CD8-positive, alpha-beta memory T cell (primary cell): Measurements from ENCODE around the gene NCK2. TPM values are rescaled to one million over a fixed set of nuclear protein-coding genes. Genes with fewer than 3 reads are reported as not detected.
A peak's percentile ranks its signal among the peaks of the same experiment; 100 is the strongest.
"Not testable (repeated sequence)": the region's sequence is repeated elsewhere in the genome, so short reads cannot be mapped to it uniquely, and the experiment has no call there.

ENCODE experiments used
- CTCF ChIA-PET: fragments of 350-600 bp; sonication (Branson Sonifier 250); formaldehyde crosslinking; loops from one replicate; lab custom pipeline; 2021; ENCODE audit warnings: antibody characterized with exemption; lab: Charles Lee
- POLR2A ChIA-PET: fragments of 350-600 bp; sonication (Branson Sonifier 250); formaldehyde crosslinking; loops from one replicate; lab custom pipeline; 2021; ENCODE audit warnings: antibody characterized with exemption; lab: Charles Lee
- DNase-seq, 5 donors: peaks; one replicate each; pipeline versions ENCODE4 v3.0.0 to v3.0.0-alpha.2; 2020 to 2022; ENCODE audit warnings: mixed read lengths in 1 of 5
- H3K27ac ChIP-seq: one replicate; pipeline ENCODE4 v1.7.0; 2013; ENCODE audit warnings: low read depth, mild to moderate bottlenecking, low read length, moderate library complexity
- H3K27me3 ChIP-seq: 2 replicates; pipeline ENCODE4 v1.7.0; 2013; ENCODE audit warnings: low read length, mild to moderate bottlenecking; ENCODE audit not compliant: insufficient read depth, poor library complexity, severe bottlenecking
- H3K36me3 ChIP-seq: 2 replicates; pipeline ENCODE4 v1.7.0; 2013; ENCODE audit warnings: mild to moderate bottlenecking, low read length, moderate library complexity; ENCODE audit not compliant: insufficient read depth
- H3K4me1 ChIP-seq: 2 replicates; pipeline ENCODE4 v1.7.0; 2013; ENCODE audit warnings: mild to moderate bottlenecking, low read length, moderate library complexity; ENCODE audit not compliant: insufficient read depth
- H3K4me3 ChIP-seq: 2 replicates; pipeline ENCODE4 v1.7.0; 2013; ENCODE audit warnings: mild to moderate bottlenecking, low read length
- H3K9me3 ChIP-seq: 2 replicates; pipeline ENCODE4 v1.7.0; 2013; ENCODE audit warnings: mild to moderate bottlenecking, low read length
- H3K27ac Mint-ChIP-seq, 8 donors: one replicate each; pipeline ENCODE4 v1.8.0; 2020 to 2021; ENCODE audit warnings: mixed read lengths in 8 of 8, mild to moderate bottlenecking in 6 of 8, inconsistent platforms in 3 of 8, moderate library complexity in 3 of 8
- H3K27me3 Mint-ChIP-seq, 2 donors: one replicate each; pipeline ENCODE4 v1.8.0; 2020 to 2021; ENCODE audit warnings: mixed read lengths in 2 of 2, mild to moderate bottlenecking in 1 of 2, moderate library complexity in 1 of 2
- H3K36me3 Mint-ChIP-seq, 3 donors: one replicate each; pipeline ENCODE4 v1.8.0; 2020 to 2021; ENCODE audit warnings: mixed read lengths in 3 of 3, inconsistent platforms in 1 of 3, mild to moderate bottlenecking in 1 of 3
- H3K4me1 Mint-ChIP-seq, 3 donors: one replicate each; pipeline ENCODE4 v1.8.0; 2020 to 2021; ENCODE audit warnings: mixed read lengths in 3 of 3, inconsistent platforms in 1 of 3, mild to moderate bottlenecking in 1 of 3
- H3K4me3 Mint-ChIP-seq, 7 donors: one replicate each; pipeline ENCODE4 v1.8.0; 2020 to 2021; ENCODE audit warnings: mixed read lengths in 7 of 7, mild to moderate bottlenecking in 6 of 7, moderate library complexity in 4 of 7, inconsistent platforms in 2 of 7
- H3K9me3 Mint-ChIP-seq, 5 donors: one replicate each; pipeline ENCODE4 v1.8.0; 2020 to 2022; ENCODE audit warnings: mixed read lengths in 5 of 5, mild to moderate bottlenecking in 3 of 5, moderate library complexity in 2 of 5, inconsistent platforms in 1 of 5
- polyA plus RNA-seq: library from polyadenylated mRNA; unstranded; fragments of 300-500 nt; fragmentation: Illumina TruSeq; gene quantifications from one replicate; pipeline ENCODE4 v1.2.3, GENCODE V29; 2021
- total RNA-seq, 2 experiments: library from RNA; stranded (reverse); gene quantifications; one replicate each; pipeline ENCODE4 v1.2.3, GENCODE V29; 2021

The NCK2 gene
- total and polyA plus RNA-seq, 3 experiments from 2014 or later, result 72.4 to 77.9 (median 76.1) TPM

GRCh38 chr2:105894327-105894944 lies 149.7 kb downstream of the NCK2 start:
- Mint-ChIP-seq H3K9me3 (peaks cover 0 to 9% (median 4%) of the 10 kb centered on the region in 5 donors), H3K27ac (peak overlapping the region in 6 of 8 donors; percentile 23 to 94 (median 68)), H3K27me3 (peaks cover 0 to 3% of the 10 kb centered on the region in 2 donors), H3K4me3 (peak overlapping the region in 1 of 7 donors; percentile 12), H3K36me3 (peaks cover 19 to 72% (median 25%) of the 10 kb centered on the region in 3 donors), H3K4me1 (peaks cover 49 to 69% (median 67%) of the 10 kb centered on the region in 3 donors)
- Histone ChIP-seq H3K36me3 (peaks cover 3% of the 10 kb centered on the region), H3K4me1 (peaks cover 41% of the 10 kb centered on the region), H3K4me3 (no peak overlapping the region), H3K9me3 (no peaks in the 10 kb centered on the region), H3K27me3 (no peaks in the 10 kb centered on the region), H3K27ac (no peak overlapping the region)
- CTCF ChIA-PET, result interaction anchor here (1.2 kb wide), 1 partner anchor 9 kb away, joined by 4 read pairs; no protein-coding TSS in a partner anchor
- no peak for DNase-seq
- POLR2A ChIA-PET, result no interaction called here

GRCh38 chr2:105895990-105896764 lies 151.5 kb downstream of the NCK2 start:
- Histone ChIP-seq H3K27ac (no peak overlapping the region), H3K4me1 (peaks cover 28% of the 10 kb centered on the region), H3K9me3 (no peaks in the 10 kb centered on the region), H3K36me3 (peaks cover 3% of the 10 kb centered on the region), H3K4me3 (no peak overlapping the region), H3K27me3 (no peaks in the 10 kb centered on the region)
- ChIA-PET CTCF (no interaction called here), POLR2A (no interaction called here)
- DNase-seq, result peak in 3 of 5 donors; percentile 35 to 63 (median 61)
- peaks cover 2 to 13% (median 7%) of the 10 kb centered on the region in 5 donors for H3K9me3 Mint-ChIP-seq
- H3K36me3 Mint-ChIP-seq, result peaks cover 27 to 70% (median 36%) of the 10 kb centered on the region in 3 donors
- H3K27ac Mint-ChIP-seq, result peak overlapping the region; percentile 65 to 94 (median 85)
- peak overlapping the region in 3 of 7 donors; percentile 45 to 66 (median 53) for H3K4me3 Mint-ChIP-seq
- H3K27me3 Mint-ChIP-seq, result peaks cover 0 to 3% of the 10 kb centered on the region in 2 donors
- peaks cover 43 to 69% (median 67%) of the 10 kb centered on the region in 3 donors for H3K4me1 Mint-ChIP-seq

DNA sequence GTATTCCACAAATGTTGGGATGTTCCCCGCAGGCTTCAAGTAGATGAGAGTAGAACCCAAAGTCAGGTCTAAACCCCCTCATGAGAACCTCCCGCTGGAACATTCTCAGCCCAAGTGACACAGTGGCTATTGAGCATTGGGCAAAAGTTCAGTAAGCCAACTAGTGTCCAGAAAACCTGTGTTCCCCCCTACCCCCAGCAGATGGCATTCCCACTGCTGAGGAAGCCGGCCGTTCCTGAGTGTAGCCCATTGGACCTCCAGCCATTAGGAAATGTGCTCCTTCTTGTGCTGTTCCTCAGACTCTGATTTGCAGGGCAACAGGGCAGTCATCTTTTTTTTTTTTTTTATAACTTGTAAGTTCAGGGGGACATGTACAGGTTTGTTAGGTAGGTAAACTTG lies 152.1 kb downstream of the NCK2 start:
- Mint-ChIP-seq H3K4me1 (peaks cover 45 to 72% (median 71%) of the 10 kb centered on the region in 3 donors), H3K36me3 (peaks cover 31 to 73% (median 40%) of the 10 kb centered on the region in 3 donors), H3K27me3 (peaks cover 0 to 3% of the 10 kb centered on the region in 2 donors), H3K9me3 (peaks cover 2 to 15% (median 11%) of the 10 kb centered on the region in 5 donors), H3K4me3 (peak overlapping the region in 1 of 7 donors; percentile 15), H3K27ac (peak overlapping the region in 6 of 8 donors; percentile 56 to 94 (median 76))
- ChIA-PET POLR2A (no interaction called here), CTCF (no interaction called here)
- no peak overlapping the region for H3K4me3 ChIP-seq
- H3K4me1 ChIP-seq, result peaks cover 24% of the 10 kb centered on the region
- no peaks in the 10 kb centered on the region for H3K27me3 ChIP-seq
- H3K27ac ChIP-seq, result no peak overlapping the region
- no peaks in the 10 kb centered on the region for H3K9me3 ChIP-seq
- H3K36me3 ChIP-seq, result peaks cover 3% of the 10 kb centered on the region
- DNase-seq, result no peak

GRCh38 chr2:105897694-105898093 lies 153.0 kb downstream of the NCK2 start:
- H3K27me3 Mint-ChIP-seq, H3K9me3 ChIP-seq, DNase-seq, H3K4me3 Mint-ChIP-seq, H3K27me3 ChIP-seq, H3K36me3 ChIP-seq, H3K27ac ChIP-seq, H3K4me3 ChIP-seq: not testable (repeated sequence)
- Mint-ChIP-seq H3K4me1 (peaks cover 50 to 78% (median 78%) of the 10 kb centered on the region in 3 donors), H3K36me3 (peaks cover 35 to 71% (median 42%) of the 10 kb centered on the region in 3 donors), H3K9me3 (peaks cover 2 to 15% (median 11%) of the 10 kb centered on the region in 5 donors), H3K27ac (peak overlapping the region in 3 of 8 donors; percentile 61 to 94 (median 89))
- ChIA-PET POLR2A (interaction anchor here (0.7 kb wide), 1 partner anchor 18 kb away, joined by 3 read pairs; no protein-coding TSS in a partner anchor), CTCF (interaction anchor here (1.7 kb wide), 1 partner anchor 9 kb away, joined by 4 read pairs; no protein-coding TSS in a partner anchor)
- peaks cover 21% of the 10 kb centered on the region for H3K4me1 ChIP-seq

GRCh38 chr2:105903051-105903674 lies 158.5 kb downstream of the NCK2 start:
- ChIA-PET POLR2A (no interaction called here), CTCF (interaction anchor here (1.1 kb wide), 1 partner anchor 9 kb away, joined by 4 read pairs; no protein-coding TSS in a partner anchor)
- Histone ChIP-seq H3K27ac (no peak overlapping the region), H3K4me1 (peaks cover 19% of the 10 kb centered on the region), H3K4me3 (no peak overlapping the region), H3K9me3 (no peaks in the 10 kb centered on the region), H3K36me3 (no peaks in the 10 kb centered on the region), H3K27me3 (no peaks in the 10 kb centered on the region)
- DNase-seq, result no peak
- H3K36me3 Mint-ChIP-seq, result peaks cover 25 to 29% (median 28%) of the 10 kb centered on the region in 3 donors
- H3K4me3 Mint-ChIP-seq, result no peak overlapping the region
- H3K4me1 Mint-ChIP-seq, result peaks cover 54 to 86% (median 72%) of the 10 kb centered on the region in 3 donors
- peaks cover 2 to 15% (median 7%) of the 10 kb centered on the region in 5 donors for H3K9me3 Mint-ChIP-seq
- peaks cover 0 to 1% of the 10 kb centered on the region in 2 donors for H3K27me3 Mint-ChIP-seq
- H3K27ac Mint-ChIP-seq, result peak overlapping the region in 3 of 8 donors; percentile 29 to 45 (median 44)

GRCh38 chr2:105904938-105905337 lies 160.2 kb downstream of the NCK2 start:
- peaks cover 0 to 1% of the 10 kb centered on the region in 2 donors for H3K27me3 Mint-ChIP-seq
- no peak overlapping the region for H3K27ac ChIP-seq
- H3K9me3 Mint-ChIP-seq, result peaks cover 1 to 10% (median 3%) of the 10 kb centered on the region in 5 donors
- peaks cover 19% of the 10 kb centered on the region for H3K4me1 ChIP-seq
- H3K4me3 ChIP-seq, result no peak overlapping the region
- ChIA-PET POLR2A (no interaction called here), CTCF (no interaction called here)
- no peak overlapping the region for H3K4me3 Mint-ChIP-seq
- no peak for DNase-seq
- H3K27me3 ChIP-seq, result no peaks in the 10 kb centered on the region
- no peak overlapping the region for H3K27ac Mint-ChIP-seq
- H3K36me3 Mint-ChIP-seq, result peaks cover 16 to 19% (median 18%) of the 10 kb centered on the region in 3 donors
- peaks cover 45 to 79% (median 62%) of the 10 kb centered on the region in 3 donors for H3K4me1 Mint-ChIP-seq
- H3K9me3 ChIP-seq, result no peaks in the 10 kb centered on the region
- H3K36me3 ChIP-seq, result no peaks in the 10 kb centered on the region

- peaks cover 40 to 67% (median 46%) of the 10 kb centered on the region in 3 donors for H3K4me1 Mint-ChIP-seq
Observed at GRCh38 chr2:105906481-105906880, 161.8 kb downstream of the NCK2 start.

More at GRCh38 chr2:105906481-105906880, 161.8 kb downstream of the NCK2 start:
- Mint-ChIP-seq H3K4me3 (peak overlapping the region in 4 of 7 donors; percentile 4 to 21 (median 12)), H3K27ac (peak overlapping the region in 6 of 8 donors; percentile 18 to 58 (median 24)), H3K27me3 (peaks cover 0 to 1% of the 10 kb centered on the region in 2 donors), H3K36me3 (peaks cover 5 to 8% (median 6%) of the 10 kb centered on the region in 3 donors), H3K9me3 (peaks cover 0 to 2% (median 0%) of the 10 kb centered on the region in 5 donors)
- POLR2A ChIA-PET, result interaction anchor here (1.4 kb wide), 1 partner anchor 20 kb away, joined by 5 read pairs; no protein-coding TSS in a partner anchor
- peaks cover 19% of the 10 kb centered on the region for H3K4me1 ChIP-seq
- no peaks in the 10 kb centered on the region for H3K27me3 ChIP-seq
- CTCF ChIA-PET, result interaction anchor here (0.6 to 0.9 kb wide), 2 partner anchors 10 to 330 kb away, joined by 3 to 4 read pairs; no protein-coding TSS in a partner anchor
- no peak for DNase-seq
- H3K36me3 ChIP-seq, result no peaks in the 10 kb centered on the region
- no peak overlapping the region for H3K27ac ChIP-seq
- H3K4me3 ChIP-seq, result no peak overlapping the region
- H3K9me3 ChIP-seq, result no peaks in the 10 kb centered on the region
